ENCODE measurements around the gene NFU1. TPM values are rescaled to one million over a fixed set of nuclear protein-coding genes. Genes with fewer than 3 reads are reported as not detected.

NFU1 gene
- polyA plus RNA-seq, 1 donor (not counting 4 experiments of a cell fraction or from before 2014, with no cell fraction given), result 53.7 TPM

- no peak for DNase-seq (ENCODE audit: low read depth, low spot score)
- H3K36me3 ChIP-seq (ENCODE audit: control insufficient read depth in 2 of 2, extremely low read depth in 1 of 2, insufficient read depth in 2 of 2, low read length in 2 of 2), result peaks cover 0 to 6% of the 10 kb centered on the region in 2 experiments
- H3K9me3 ChIP-seq (ENCODE audit: control insufficient read depth, low read depth, low read length), result no peaks in the 10 kb centered on the region
- no peak overlapping the region for H3K9ac ChIP-seq (ENCODE audit: control insufficient read depth, extremely low read depth, insufficient read depth, low read length)
- H3K79me2 ChIP-seq (ENCODE audit: control insufficient read depth, insufficient read depth, low read length), result no peaks in the 10 kb centered on the region
- no peaks in the 10 kb centered on the region for H3K27me3 ChIP-seq (ENCODE audit: control insufficient read depth, extremely low read depth, insufficient read depth, low read length)
- dilution Hi-C loops (cut with MboI; ENCODE audit: extremely low pct_ligation_motif_present, low sequenced_read_pairs), result no loop called here
- H3K4me2 ChIP-seq (ENCODE audit: control insufficient read depth, extremely low read depth, insufficient read depth, low read depth, low read length), result no peak overlapping the region
- no peaks in the 10 kb centered on the region for H3K4me1 ChIP-seq (ENCODE audit: control insufficient read depth, extremely low read depth, insufficient read depth, low read length)
- H4K20me1 ChIP-seq (ENCODE audit: control insufficient read depth, extremely low read depth, insufficient read depth, low read length), result no peaks in the 10 kb centered on the region
- TF ChIP-seq CTCF (optimal IDR thresholded peaks at IDR 0.05 in 1 of 3, IDR thresholded peaks at IDR 0.05 in 1 of 3, conservative IDR thresholded peaks at IDR 0.05 in 1 of 3; ENCODE audit: extremely low read depth in 1 of 3, insufficient read depth in 2 of 3, low read length in 3 of 3) (no peak), EZH2 (IDR thresholded peaks at IDR 0.05; ENCODE audit: low read length) (no peak)
- FAIRE-seq, result no peak
- H3K4me3 ChIP-seq (ENCODE audit: control insufficient read depth in 2 of 3, extremely low read depth in 1 of 3, insufficient read depth in 2 of 3, low read depth in 1 of 3, low read length in 3 of 3), result no peak overlapping the region
- no peaks in the 10 kb centered on the region for H3K9me1 ChIP-seq (ENCODE audit: control insufficient read depth, extremely low read depth, insufficient read depth, low read length)
- no peak overlapping the region for H3K27ac ChIP-seq (ENCODE audit: control insufficient read depth, insufficient read depth, low read length)
- H2AFZ ChIP-seq (ENCODE audit: control insufficient read depth, low read length), result no peak overlapping the region
Measured at GRCh38 chr2:69395866-69396265, 41.4 kb downstream of the NFU1 start.

- Histone ChIP-seq H4K20me1 (ENCODE audit: control insufficient read depth, extremely low read depth, insufficient read depth, low read length) (no peaks in the 10 kb centered on the region), H3K9ac (ENCODE audit: control insufficient read depth, extremely low read depth, insufficient read depth, low read length) (no peak overlapping the region), H3K79me2 (ENCODE audit: control insufficient read depth, insufficient read depth, low read length) (no peaks in the 10 kb centered on the region), H3K9me3 (ENCODE audit: control insufficient read depth, low read depth, low read length) (no peaks in the 10 kb centered on the region), H3K9me1 (ENCODE audit: control insufficient read depth, extremely low read depth, insufficient read depth, low read length) (no peaks in the 10 kb centered on the region), H2AFZ (ENCODE audit: control insufficient read depth, low read length) (no peak overlapping the region), H3K4me1 (ENCODE audit: control insufficient read depth, extremely low read depth, insufficient read depth, low read length) (no peaks in the 10 kb centered on the region), H3K4me3 (ENCODE audit: control insufficient read depth in 2 of 3, extremely low read depth in 1 of 3, insufficient read depth in 2 of 3, low read depth in 1 of 3, low read length in 3 of 3) (no peak overlapping the region), H3K27ac (ENCODE audit: control insufficient read depth, insufficient read depth, low read length) (no peak overlapping the region), H3K27me3 (ENCODE audit: control insufficient read depth, extremely low read depth, insufficient read depth, low read length) (no peaks in the 10 kb centered on the region), H3K36me3 (ENCODE audit: control insufficient read depth in 2 of 2, extremely low read depth in 1 of 2, insufficient read depth in 2 of 2, low read length in 2 of 2) (peaks cover 0 to 6% of the 10 kb centered on the region in 2 experiments), H3K4me2 (ENCODE audit: control insufficient read depth, extremely low read depth, insufficient read depth, low read depth, low read length) (no peak overlapping the region)
- DNase-seq (ENCODE audit: low read depth, low spot score), result no peak
- dilution Hi-C loops (cut with MboI; ENCODE audit: extremely low pct_ligation_motif_present, low sequenced_read_pairs), result no loop called here
- TF ChIP-seq EZH2 (IDR thresholded peaks at IDR 0.05; ENCODE audit: low read length) (no peak), CTCF (optimal IDR thresholded peaks at IDR 0.05 in 1 of 3, IDR thresholded peaks at IDR 0.05 in 1 of 3, conservative IDR thresholded peaks at IDR 0.05 in 1 of 3; ENCODE audit: extremely low read depth in 1 of 3, insufficient read depth in 2 of 3, low read length in 3 of 3) (no peak)
- no peak for FAIRE-seq
Measured at GRCh38 chr2:69393963-69394362, 43.3 kb downstream of the NFU1 start.
